ENCODE data around the gene ITPR3. TPM values are rescaled to one million over a fixed set of nuclear protein-coding genes. Genes with fewer than 3 reads are reported as not detected.

The ITPR3 gene
- total RNA-seq, 2 donors from 2014 or later, result 17.5 to 25.9 TPM

- H3K36me3 ChIP-seq (replicated peaks in 1 of 2; ENCODE audit: insufficient read depth in 1 of 2, low read depth in 2 of 2), result peaks cover 0 to 2% of the 10 kb centered on the region in 2 donors
- H3K4me1 ChIP-seq, result peaks cover under 1% of the 10 kb centered on the region
- no peak overlapping the region for H3K4me3 ChIP-seq
- 83 to 86% methylated on average over 1 of the region's 1 CpG for WGBS, 2 donors
- no peak overlapping the region for H3K27ac ChIP-seq
- H3K27me3 ChIP-seq, result no peaks in the 10 kb centered on the region
- ATAC-seq (peak; percentile 82), DNase-seq (peak; percentile 55 to 69 (median 56))
- intact Hi-C loops (cut with DNase I), result no loop called here
- TF ChIP-seq POLR2A (IDR thresholded peaks at IDR 0.05) (no peak), CTCF (IDR thresholded peaks at IDR 0.05) (peak in 6 of 7 experiments; percentile 25 to 62 (median 46))
- no peaks in the 10 kb centered on the region for H3K9me3 ChIP-seq
These were observed 81.3 kb downstream of the ITPR3 start for GRCh38 chr6:33702345-33702977.

GRCh38 chr6:33704215-33705066, 83.3 kb downstream of the ITPR3 start:
- TF ChIP-seq CTCF (IDR thresholded peaks at IDR 0.05) (no peak), POLR2A (IDR thresholded peaks at IDR 0.05) (no peak)
- Histone ChIP-seq H3K9me3 (no peaks in the 10 kb centered on the region), H3K36me3 (replicated peaks in 1 of 2; ENCODE audit: insufficient read depth in 1 of 2, low read depth in 2 of 2) (no peaks in the 10 kb centered on the region), H3K27me3 (no peaks in the 10 kb centered on the region), H3K4me1 (peaks cover under 1% of the 10 kb centered on the region), H3K4me3 (no peak overlapping the region), H3K27ac (no peak overlapping the region)
- no peak for ATAC-seq
- 84 to 89% methylated on average over 8 to 11 of the region's 11 CpGs for WGBS, 2 donors
- DNase-seq, result peak in 1 of 4 donors; percentile 1
- intact Hi-C loops (cut with DNase I), result loop anchor here (5.0 kb wide), 2 partner anchors 63 to 107 kb away; no protein-coding TSS in a partner anchor

GRCh38 chr6:33705268-33705885, 84.3 kb downstream of the ITPR3 start:
- no peaks in the 10 kb centered on the region for H3K27me3 ChIP-seq
- no peak for DNase-seq
- no peaks in the 10 kb centered on the region for H3K36me3 ChIP-seq (replicated peaks in 1 of 2; ENCODE audit: insufficient read depth in 1 of 2, low read depth in 2 of 2)
- WGBS, 2 donors, result 81 to 86% methylated on average over 8 to 9 of the region's 9 CpGs
- peaks cover 10% of the 10 kb centered on the region for H3K4me1 ChIP-seq
- no peak for TF ChIP-seq CTCF (IDR thresholded peaks at IDR 0.05)
- no peak for TF ChIP-seq POLR2A (IDR thresholded peaks at IDR 0.05)
- no peaks in the 10 kb centered on the region for H3K9me3 ChIP-seq
- H3K27ac ChIP-seq, result no peak overlapping the region
- intact Hi-C loops (cut with DNase I), result loop anchor here (5.0 kb wide), 2 partner anchors 62 to 108 kb away; no protein-coding TSS in a partner anchor
- ATAC-seq, result no peak
- no peak overlapping the region for H3K4me3 ChIP-seq

GRCh38 chr6:33705955-33706725, 85.0 kb downstream of the ITPR3 start:
- TF ChIP-seq CTCF (IDR thresholded peaks at IDR 0.05) (no peak), POLR2A (IDR thresholded peaks at IDR 0.05) (no peak)
- Histone ChIP-seq H3K4me1 (peaks cover 18% of the 10 kb centered on the region), H3K36me3 (replicated peaks in 1 of 2; ENCODE audit: insufficient read depth in 1 of 2, low read depth in 2 of 2) (no peaks in the 10 kb centered on the region), H3K4me3 (no peak overlapping the region), H3K27ac (no peak overlapping the region), H3K27me3 (no peaks in the 10 kb centered on the region), H3K9me3 (no peaks in the 10 kb centered on the region)
- DNase-seq (no peak), ATAC-seq (no peak)
- intact Hi-C loops (cut with DNase I), result loop anchor here (5.0 kb wide), 2 partner anchors 61 to 109 kb away; no protein-coding TSS in a partner anchor
- 81 to 83% methylated on average over 15 to 16 of the region's 16 CpGs for WGBS, 2 donors
